ENCODE measurements around the gene DYNC2LI1. TPM values are rescaled to one million over a fixed set of nuclear protein-coding genes. Genes with fewer than 3 reads are reported as not detected.

The DYNC2LI1 gene
- total RNA-seq, 1 donor from 2014 or later = 8.1 TPM

DNA sequence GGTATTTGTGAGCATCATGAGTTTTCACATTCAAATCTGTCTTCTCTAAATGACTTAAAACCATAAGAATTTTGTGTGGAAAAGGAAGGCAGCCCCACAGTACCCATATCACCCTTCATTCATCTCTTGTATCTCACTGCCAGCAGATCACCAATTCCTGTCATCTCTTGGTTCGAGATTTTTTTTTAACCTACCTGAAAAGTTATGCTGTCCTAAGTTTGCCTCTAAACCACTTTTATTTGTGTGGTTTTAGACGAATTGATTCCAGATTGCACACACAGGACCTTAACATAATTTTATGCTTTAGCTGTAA, 32.8 kb downstream of the DYNC2LI1 start:
- DNase-seq (no peak), ATAC-seq (no peak)
- intact Hi-C loops (cut with micrococcal nuclease) = no loop called here

DNA sequence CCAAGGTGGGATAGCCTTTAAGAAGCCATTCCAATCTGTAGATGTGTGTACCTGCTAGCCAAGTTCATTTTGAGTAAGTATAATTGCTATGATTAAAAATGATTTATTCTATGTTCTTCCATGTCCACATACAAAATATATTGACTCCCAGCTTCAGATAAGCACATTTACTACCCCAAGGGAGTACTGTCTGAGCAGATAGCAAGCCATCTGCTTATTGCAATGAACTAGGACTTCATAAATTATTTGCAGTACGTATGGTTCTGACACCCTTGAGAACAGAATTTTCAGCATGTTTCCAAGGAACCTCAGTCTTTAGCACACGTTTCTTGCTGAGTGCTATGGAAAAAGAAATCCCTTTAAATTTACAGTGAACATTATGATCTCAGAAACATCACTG, 36.6 kb downstream of the DYNC2LI1 start:
- intact Hi-C loops (cut with micrococcal nuclease) = no loop called here
- DNase-seq = no peak
- ATAC-seq = no peak

DNA sequence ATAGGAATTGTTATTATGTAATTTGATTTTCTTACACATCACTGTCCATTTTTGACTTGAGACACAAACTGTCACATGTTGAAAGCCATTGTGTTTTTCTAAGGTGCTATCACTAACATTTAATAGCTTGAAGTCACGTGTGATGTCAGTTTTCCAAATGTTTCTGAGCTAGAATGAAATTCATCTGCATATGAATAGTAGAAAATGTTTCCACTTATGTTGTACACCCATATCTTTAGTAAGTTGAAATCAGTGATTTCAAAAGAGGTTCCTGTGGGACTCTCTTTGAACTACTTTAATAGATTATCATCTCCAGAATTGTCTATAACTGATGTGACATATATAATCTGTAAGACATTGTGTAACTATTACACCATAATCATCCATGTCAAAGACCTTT, 37.0 kb downstream of the DYNC2LI1 start:
- intact Hi-C loops (cut with micrococcal nuclease) = no loop called here
- ATAC-seq (no peak), DNase-seq (no peak)

GRCh38 chr2:43812006-43812405, 38.2 kb downstream of the DYNC2LI1 start:
- intact Hi-C loops (cut with micrococcal nuclease) = no loop called here
- ATAC-seq = no peak
- DNase-seq = no peak

GRCh38 chr2:43812947-43813346, 39.1 kb downstream of the DYNC2LI1 start:
- ATAC-seq = no peak
- intact Hi-C loops (cut with micrococcal nuclease) = no loop called here
- DNase-seq = no peak

- DNase-seq = no peak
- intact Hi-C loops (cut with micrococcal nuclease) = no loop called here
- ATAC-seq = no peak
Measured at GRCh38 chr2:43814711-43815110, 40.9 kb downstream of the DYNC2LI1 start.

GRCh38 chr2:43818761-43819160, 44.9 kb downstream of the DYNC2LI1 start:
- intact Hi-C loops (cut with micrococcal nuclease) = no loop called here
- DNase-seq (no peak), ATAC-seq (no peak)

DNA sequence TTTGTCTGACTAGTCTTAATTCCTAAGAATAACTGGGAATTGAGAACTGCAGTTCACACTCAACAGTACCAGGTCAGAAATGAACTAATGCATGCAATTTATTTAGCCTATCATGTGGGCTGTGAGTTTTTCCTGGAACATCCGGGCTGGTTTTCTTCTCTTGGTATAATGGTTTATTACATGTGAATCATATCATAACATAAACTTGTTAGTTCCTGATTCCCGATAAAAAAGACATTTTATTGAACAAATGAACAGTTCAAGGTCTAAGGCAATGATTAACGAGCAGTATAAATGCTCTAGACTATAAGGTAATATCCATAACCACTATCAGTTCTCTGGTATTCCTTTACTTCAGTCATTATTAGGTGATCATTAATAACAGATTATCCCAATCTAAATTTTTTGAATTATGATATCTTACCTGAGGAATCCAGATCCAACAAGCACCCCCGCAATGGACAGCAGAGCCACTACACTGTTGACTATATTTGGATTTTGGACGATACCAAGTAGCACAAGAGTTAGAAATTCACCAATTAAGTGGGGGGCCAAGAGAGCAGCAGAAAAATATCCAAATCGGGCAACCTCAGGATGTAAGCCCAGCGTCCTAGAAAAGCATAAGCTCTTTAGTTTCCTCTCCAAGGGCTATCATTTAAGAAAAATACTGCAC, 45.8 kb downstream of the DYNC2LI1 start:
- DNase-seq = no peak
- intact Hi-C loops (cut with micrococcal nuclease) = no loop called here
- ATAC-seq = no peak

DNA sequence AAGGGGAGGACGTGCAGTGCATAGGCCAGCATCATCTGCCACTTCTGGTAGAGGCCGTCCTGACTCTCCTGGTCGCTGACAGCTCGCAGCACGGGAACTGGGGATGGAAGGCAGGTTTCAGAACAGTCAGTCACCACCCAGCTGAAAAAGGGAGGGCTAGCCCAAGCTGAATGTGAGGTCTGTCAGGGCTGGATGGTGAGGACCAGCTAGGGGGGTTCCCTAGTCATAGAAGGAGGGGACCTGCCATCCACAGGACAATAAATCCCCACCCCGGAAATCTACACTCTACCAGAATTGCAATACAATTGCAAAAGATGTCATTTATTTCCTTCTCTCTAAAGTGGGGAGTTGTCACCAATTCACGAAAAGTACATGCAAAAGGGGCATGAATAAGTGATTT, 49.0 kb downstream of the DYNC2LI1 start:
- intact Hi-C loops (cut with micrococcal nuclease) = no loop called here
- no peak for ATAC-seq
- DNase-seq = no peak

GRCh38 chr2:43823751-43824150, 49.9 kb downstream of the DYNC2LI1 start:
- DNase-seq (no peak), ATAC-seq (no peak)
- intact Hi-C loops (cut with micrococcal nuclease) = no loop called here

GRCh38 chr2:43824512-43824911, 50.7 kb downstream of the DYNC2LI1 start:
- no peak for DNase-seq
- intact Hi-C loops (cut with micrococcal nuclease) = no loop called here
- no peak for ATAC-seq

- DNase-seq (no peak), ATAC-seq (no peak)
- intact Hi-C loops (cut with micrococcal nuclease) = no loop called here
Measured at GRCh38 chr2:43824951-43825493, 51.2 kb downstream of the DYNC2LI1 start.

- DNase-seq (no peak), ATAC-seq (no peak)
- intact Hi-C loops (cut with micrococcal nuclease) = no loop called here
Measured at GRCh38 chr2:43825841-43826240, 52.0 kb downstream of the DYNC2LI1 start.

GRCh38 chr2:43826305-43827250, 52.7 kb downstream of the DYNC2LI1 start:
- intact Hi-C loops (cut with micrococcal nuclease) = no loop called here
- no peak for ATAC-seq
- no peak for DNase-seq

DNA sequence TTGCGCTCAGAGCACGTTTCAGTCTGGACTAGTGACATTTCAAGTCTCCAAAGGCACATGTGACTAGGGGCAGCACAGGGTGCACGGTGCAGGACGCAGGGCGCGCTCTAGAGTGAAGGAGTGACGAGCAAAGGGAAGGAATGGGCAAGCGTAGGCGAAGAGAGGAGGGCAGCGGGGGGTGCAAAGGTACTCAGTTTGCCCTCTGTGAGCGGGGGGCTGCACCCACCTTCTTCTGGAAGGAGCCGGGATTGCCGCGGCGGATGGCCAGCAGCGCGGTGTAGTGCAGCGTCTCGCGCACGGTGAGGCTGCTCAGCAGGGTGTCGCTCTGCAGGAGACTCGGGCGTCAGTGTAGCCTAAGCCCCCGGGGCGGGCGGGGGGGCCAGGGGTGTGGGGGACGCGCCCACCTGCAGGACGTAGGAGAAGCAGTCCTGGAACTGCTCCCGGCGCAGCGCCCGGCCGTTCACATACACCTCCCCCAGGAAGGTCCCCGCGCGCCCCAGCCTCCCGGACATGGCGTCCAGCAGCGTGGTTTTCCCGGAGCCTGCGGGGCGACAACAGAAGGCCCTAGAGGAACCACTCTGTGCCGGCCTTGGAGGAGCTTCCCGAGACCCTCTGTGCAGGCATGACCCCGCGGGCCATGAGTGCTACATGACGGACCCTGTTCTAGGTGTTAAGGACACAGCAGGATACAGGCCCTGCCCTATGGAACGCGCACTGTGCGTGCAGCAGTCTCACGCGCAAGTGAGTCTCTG, 57.9 kb downstream of the DYNC2LI1 start:
- intact Hi-C loops (cut with micrococcal nuclease) = no loop called here
- no peak for ATAC-seq
- DNase-seq = no peak

DNA sequence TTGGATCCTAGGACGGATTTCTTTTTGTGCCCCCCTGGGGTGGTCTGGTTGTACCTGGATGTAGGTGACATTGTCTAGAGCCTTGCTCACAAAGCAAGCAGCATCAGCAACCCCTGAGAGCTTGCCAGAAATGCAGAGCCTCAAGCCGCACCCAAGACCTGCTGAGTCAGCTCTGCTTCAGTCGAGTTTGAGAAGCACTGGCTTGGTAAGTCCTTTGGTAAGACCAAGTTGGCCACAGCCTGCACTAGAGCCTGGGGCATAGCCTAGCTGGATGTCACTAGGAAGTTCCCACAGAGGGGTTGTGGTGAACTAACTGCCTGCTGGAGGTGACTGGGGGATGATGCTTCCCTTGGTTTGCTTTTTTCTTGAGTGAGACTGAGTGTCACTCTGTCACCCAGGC, 58.6 kb downstream of the DYNC2LI1 start:
- intact Hi-C loops (cut with micrococcal nuclease) = no loop called here
- ATAC-seq = no peak
- DNase-seq = no peak

DNA sequence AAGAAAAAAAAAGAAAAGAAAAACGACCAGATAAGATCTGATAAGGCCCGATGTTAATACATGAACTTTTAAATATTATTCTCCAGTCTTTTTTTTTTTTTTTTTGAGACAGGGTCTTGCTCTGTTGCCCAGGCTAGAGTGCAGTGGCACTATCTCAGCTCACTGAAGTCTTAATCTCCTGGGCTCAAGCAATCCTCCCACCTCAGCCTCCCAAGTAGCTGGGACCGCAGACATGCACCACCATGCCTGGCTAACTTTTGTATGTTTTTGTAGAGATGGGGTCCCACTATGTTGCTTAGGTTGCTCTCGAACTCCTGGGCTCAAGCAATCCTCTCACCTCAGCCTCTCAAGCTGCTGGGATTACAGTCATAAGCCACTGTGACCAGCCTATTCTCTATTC, 63.2 kb downstream of the DYNC2LI1 start:
- ATAC-seq (no peak), DNase-seq (no peak)
- intact Hi-C loops (cut with micrococcal nuclease) = no loop called here

GRCh38 chr2:43837831-43838559, 64.2 kb downstream of the DYNC2LI1 start:
- no peak for DNase-seq
- ATAC-seq = no peak
- intact Hi-C loops (cut with micrococcal nuclease) = no loop called here

DNA sequence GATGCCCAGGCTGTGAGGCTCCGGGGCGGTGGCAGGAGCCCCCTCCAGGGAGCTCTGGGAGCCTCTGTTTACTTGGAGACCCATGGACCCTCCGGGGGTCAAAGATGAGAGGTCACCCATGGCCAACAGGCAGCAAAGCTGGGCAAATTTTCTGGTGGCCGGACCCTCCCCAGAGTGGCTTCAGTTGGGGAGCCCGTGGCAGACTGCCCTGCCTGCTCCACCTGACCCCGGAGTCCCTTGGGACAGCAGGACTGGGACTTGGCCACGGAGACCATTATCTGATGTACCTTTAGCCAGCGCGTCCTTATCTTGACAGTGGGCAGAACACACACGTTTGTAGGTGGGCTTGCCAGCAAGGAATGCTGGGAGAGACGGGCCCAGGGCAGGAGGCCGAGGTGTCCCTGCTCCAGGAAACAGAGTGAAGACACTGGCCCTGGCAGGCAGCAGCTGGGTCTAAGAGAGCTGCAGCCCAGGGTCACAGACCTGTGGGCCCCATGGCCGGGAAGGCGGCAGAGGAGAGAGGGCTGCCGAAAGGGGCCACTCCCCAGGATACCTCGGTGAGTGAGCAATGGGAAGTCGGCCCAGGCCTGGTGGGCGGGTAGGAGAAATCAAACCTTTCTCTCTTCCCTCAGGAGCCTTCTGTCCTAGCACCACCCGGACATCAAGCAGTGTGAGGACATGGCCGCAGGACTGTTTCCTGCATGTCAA, 64.9 kb downstream of the DYNC2LI1 start, which contains the start of the genes ABCG5 and ABCG8:
TSS of gene ABCG5 (minus strand) at position 280 of the 708 bp plus-strand sequence. CDS start at position 120, 160 bp downstream.
TSS of gene ABCG8 (plus strand) at position 412 of the 708 bp plus-strand sequence. CDS start at position 495, 83 bp downstream.
- intact Hi-C loops (cut with micrococcal nuclease) = no loop called here
- no peak for ATAC-seq
- DNase-seq = no peak
